Measurements from ENCODE around the gene WWOX.
A peak's percentile ranks its signal among the peaks of the same experiment; 100 is the strongest.

Gene WWOX

GRCh38 chr16:78445818-78446217 lies 346.4 kb downstream of the WWOX start:
- no peak for DNase-seq

DNA sequence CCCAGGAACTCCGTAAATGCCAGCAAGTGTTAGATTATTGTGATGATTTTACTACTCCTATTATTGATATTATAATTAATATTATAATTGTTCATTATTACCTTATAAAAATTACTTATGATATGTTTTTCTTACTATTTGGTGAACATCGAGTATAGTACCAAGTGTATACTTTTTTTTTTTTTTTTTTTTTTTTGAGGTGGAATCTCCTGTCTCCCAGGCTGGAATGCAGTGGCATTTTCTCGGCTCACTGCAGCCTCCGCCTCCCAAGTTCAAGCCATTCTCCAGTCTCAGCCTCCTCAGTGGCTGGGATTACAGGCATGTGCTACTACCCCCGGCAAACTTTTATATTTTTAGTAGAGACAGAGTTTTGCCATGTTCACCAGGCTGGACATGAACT lies 347.0 kb downstream of the WWOX start:
- peak; percentile 41 for DNase-seq

GRCh38 chr16:78446992-78447563 lies 347.6 kb downstream of the WWOX start:
- DNase-seq = no peak

DNA sequence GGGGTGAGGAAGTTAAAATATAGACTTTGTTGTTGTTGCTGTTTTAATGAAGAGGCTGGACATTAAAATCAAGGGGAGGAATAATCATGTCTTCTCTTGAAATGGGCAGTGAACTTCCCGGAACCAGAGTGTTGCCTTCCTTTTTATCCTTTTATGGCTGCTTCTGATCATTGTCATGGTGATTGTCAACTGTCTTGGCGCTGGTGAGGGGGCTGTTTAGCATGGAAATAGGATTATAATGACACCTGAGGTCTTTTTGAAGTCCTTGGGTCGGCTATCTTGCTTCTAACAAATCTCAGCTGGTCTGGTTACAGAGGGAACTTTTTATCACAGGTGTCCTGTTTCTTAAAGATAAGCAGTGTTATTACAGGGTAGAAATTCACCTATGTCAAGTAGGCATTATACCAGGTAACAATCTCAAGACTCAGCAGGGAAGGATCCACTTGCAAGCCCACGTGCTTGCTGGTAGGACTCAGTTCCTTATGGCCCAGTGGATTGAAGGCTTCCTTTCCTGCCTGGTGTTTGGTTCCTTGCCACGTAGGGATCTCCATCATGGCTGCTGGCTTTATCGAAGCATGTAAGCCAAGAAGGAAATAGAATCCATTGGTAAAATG lies 349.3 kb downstream of the WWOX start:
- no peak for DNase-seq

- DNase-seq = no peak
These were observed 350.8 kb downstream of the WWOX start for GRCh38 chr16:78450255-78450654.

GRCh38 chr16:78452025-78452555 lies 352.6 kb downstream of the WWOX start:
- no peak for DNase-seq

DNA sequence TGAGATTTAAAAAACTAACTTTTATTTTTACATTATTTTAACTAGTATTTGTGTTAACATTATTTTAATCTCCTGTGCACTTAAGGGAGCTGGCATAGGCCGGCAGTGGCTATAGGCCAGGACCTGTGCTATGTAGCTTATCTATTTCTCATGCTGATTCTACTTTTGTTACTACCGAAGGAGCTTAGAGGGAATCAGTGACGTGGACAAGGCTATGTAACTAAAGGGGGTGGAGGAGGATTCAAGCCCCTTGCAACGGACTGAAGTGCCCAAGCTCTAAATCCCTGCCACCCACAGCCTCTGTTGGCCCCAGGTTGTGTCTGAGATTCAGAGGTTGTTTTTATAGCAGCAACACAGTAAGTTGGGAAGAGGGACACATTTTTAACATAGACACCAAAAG lies 356.4 kb downstream of the WWOX start:
- DNase-seq = no peak

- no peak for DNase-seq
These were observed 359.1 kb downstream of the WWOX start for GRCh38 chr16:78458588-78458987.

DNA sequence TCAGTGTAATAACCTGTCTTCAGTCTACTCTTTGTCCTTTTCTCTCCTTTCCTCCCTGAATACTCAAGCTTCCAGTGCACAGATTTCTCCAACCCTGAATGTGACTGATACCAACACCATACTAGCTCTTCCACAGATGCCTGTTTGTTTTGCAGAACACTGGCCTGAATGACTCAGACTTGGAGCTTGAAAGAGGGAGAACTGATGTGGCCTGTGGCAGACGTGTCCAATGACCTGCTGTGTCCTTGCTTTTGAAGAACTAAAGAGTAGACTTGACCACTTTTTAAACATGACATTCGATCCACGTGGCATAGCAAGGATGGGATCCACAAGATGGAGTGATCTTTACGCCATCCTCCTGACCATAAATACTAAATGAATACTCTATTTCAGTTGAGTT lies 361.0 kb downstream of the WWOX start:
- DNase-seq = no peak

DNA sequence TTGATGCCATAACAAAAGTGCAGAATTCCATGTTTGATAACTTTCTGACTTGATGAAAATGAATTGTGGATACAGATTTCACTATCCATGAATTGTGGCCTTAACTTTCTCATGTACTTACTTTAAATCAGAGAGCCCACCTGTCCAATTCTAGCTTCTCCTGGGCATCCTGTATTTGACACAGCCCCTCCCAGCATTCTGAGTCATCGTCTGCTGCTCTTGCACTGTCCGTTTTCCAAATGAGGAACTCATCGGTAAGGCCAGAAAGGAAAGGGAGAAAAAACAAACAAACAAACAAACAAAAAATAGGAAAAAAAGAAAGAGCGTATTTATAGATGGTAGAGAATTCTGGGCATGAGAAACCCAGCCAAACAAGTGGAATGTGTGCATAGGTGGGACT lies 361.6 kb downstream of the WWOX start:
- no peak for DNase-seq

DNA sequence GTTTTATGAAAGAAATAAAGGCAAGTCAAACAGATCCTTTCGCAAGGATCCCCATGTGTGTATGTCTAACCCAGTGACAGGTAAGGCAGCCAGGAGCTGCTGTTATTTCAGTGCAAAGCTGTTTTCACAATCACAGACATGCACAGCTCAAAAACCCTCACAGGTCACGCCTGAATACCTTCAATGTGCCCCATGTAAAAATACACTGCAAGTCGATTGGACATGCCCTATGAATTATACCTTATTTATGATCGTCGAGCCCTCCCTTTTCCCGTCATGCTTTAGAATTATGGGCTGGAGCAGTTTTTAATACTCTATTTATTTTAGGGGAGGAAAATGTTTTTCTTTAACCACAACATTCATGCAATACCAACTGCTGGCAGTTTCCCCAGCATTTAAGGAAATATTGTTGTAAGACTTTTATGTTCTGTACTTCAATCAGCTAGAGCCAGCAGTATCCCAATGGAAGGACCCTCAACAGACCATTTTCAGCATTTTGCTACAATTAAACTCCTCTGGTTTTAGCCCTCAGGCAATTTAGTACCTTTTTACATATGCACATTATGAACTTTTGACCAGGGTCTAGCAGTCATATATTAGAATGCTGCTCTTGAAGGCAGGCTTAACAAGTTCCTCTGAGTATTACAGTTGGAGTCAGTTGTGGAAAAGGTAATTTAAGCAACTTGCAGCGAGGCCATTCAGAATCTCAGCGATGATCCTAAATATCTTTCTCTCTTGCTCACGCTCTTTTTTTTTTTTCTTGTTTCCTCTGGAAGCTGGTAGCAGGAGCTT lies 362.2 kb downstream of the WWOX start:
- no peak for DNase-seq

- DNase-seq = no peak
These were observed 363.1 kb downstream of the WWOX start for GRCh38 chr16:78462288-78463208.

GRCh38 chr16:78463591-78463990 lies 364.1 kb downstream of the WWOX start:
- DNase-seq = no peak

DNA sequence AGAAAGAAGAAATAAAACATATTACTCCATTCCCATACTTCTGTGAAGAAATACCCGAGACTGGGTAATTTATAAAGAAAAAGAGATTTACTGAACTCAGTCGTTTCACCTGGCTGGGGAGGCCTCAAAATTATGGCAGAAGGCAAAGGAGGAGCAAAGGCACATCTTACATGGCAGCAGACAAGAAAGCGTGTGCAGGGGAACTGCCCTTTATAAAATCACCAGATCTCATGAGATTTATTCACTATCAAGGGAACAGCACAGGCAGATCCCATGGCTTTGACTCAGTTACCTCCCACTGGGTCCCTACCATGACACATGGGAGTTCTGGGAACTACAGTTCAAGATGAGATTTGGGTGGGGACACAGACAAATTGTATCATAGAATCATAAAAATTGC lies 365.4 kb downstream of the WWOX start:
- DNase-seq = no peak

- no peak for DNase-seq
These were observed 366.3 kb downstream of the WWOX start for GRCh38 chr16:78465730-78466129.

- no peak for DNase-seq
These were observed 370.3 kb downstream of the WWOX start for GRCh38 chr16:78469787-78470186.

GRCh38 chr16:78473031-78473699 lies 373.7 kb downstream of the WWOX start:
- no peak for DNase-seq

- no peak for DNase-seq
These were observed 375.3 kb downstream of the WWOX start for GRCh38 chr16:78474762-78475161.

DNA sequence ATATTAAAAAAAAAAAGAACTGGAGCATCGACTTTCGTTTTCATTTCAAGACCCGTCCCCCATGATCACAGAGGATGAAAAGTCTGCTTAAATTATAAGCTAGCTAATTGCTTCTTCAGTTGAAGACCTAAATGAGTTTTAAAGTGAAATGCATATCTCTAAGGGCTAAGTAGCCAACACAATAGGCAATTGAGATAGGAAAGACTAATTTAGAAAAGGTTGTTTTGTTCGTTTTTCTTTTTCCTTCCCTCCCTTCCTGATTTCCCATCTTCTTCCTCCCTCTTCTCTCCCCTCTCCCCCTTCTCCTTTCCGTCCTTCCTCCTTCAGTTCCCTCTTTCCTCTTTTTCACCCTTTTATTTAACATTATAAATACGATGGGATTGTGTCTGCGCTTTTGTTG lies 377.2 kb downstream of the WWOX start:
- DNase-seq = no peak

- no peak for DNase-seq
These were observed 378.9 kb downstream of the WWOX start for GRCh38 chr16:78478267-78478861.

- no peak for DNase-seq
These were observed 380.3 kb downstream of the WWOX start for GRCh38 chr16:78479723-78480122.

GRCh38 chr16:78480588-78480987 lies 381.1 kb downstream of the WWOX start:
- no peak for DNase-seq
